ENCODE results near the gene SCN1A. TPM values are rescaled to one million over a fixed set of nuclear protein-coding genes. Genes with fewer than 3 reads are reported as not detected.

SCN1A gene
- total and polyA plus RNA-seq, 2 of the 13 experiments (the other 11 are each of a cell fraction or from before 2014, with no cell fraction given), result 19.9 to 39.4 TPM

- TF ChIP-seq MYC (CRISPR knock-in tag; IDR thresholded peaks at IDR 0.05; ENCODE audit: borderline replicate concordance), result no peak
- TF ChIP-seq ZSCAN9 (CRISPR knock-in tag; IDR thresholded peaks at IDR 0.05; ENCODE audit: borderline replicate concordance), result no peak
- 0 out of 2 replicates have a peak, but pooled peaks have one; percentile 49 for TF ChIP-seq GMEB2 (CRISPR knock-in tag; IDR thresholded peaks at IDR 0.05; ENCODE audit: low read depth)
- 0 out of 2 replicates have a peak, but pooled peaks have one; percentile 41 for TF ChIP-seq ZBTB7B (CRISPR knock-in tag; IDR thresholded peaks at IDR 0.05)
- TF ChIP-seq ZGPAT (CRISPR knock-in tag; IDR thresholded peaks at IDR 0.05), result peak; percentile 30; the same call in 1 of the 2 replicates
- no peak for TF ChIP-seq PRDM4 (CRISPR knock-in tag; IDR thresholded peaks at IDR 0.05; ENCODE audit: borderline replicate concordance)
- peak; percentile 80 for TF ChIP-seq TEAD3 (CRISPR knock-in tag; optimal IDR thresholded peaks at IDR 0.05; ENCODE audit: borderline replicate concordance)
- no peak for TF ChIP-seq CTCF (CRISPR knock-in tag; IDR thresholded peaks at IDR 0.05)
- TF ChIP-seq ZNF766 (CRISPR knock-in tag; IDR thresholded peaks at IDR 0.05; ENCODE audit: borderline replicate concordance), result no peak
- TF ChIP-seq TSC22D2 (CRISPR knock-in tag; IDR thresholded peaks at IDR 0.05; ENCODE audit: borderline replicate concordance), result no peak
- peak; percentile 26; the same call in 1 of the 2 replicates for TF ChIP-seq SP5 (CRISPR knock-in tag; IDR thresholded peaks at IDR 0.05; ENCODE audit: borderline replicate concordance, low read depth)
- TF ChIP-seq FOXK2 (IDR thresholded peaks at IDR 0.05), result peak; percentile 63; the same call in 1 of the 2 replicates
- no peak for TF ChIP-seq ZNF672 (CRISPR knock-in tag; IDR thresholded peaks at IDR 0.05)
- no peak for TF ChIP-seq MAFG (CRISPR knock-in tag; IDR thresholded peaks at IDR 0.05)
- TF ChIP-seq MTA3 (CRISPR knock-in tag; IDR thresholded peaks at IDR 0.05), result no peak
- TF ChIP-seq ARHGAP35 (CRISPR knock-in tag; IDR thresholded peaks at IDR 0.05; ENCODE audit: borderline replicate concordance), result no peak
- no peak for TF ChIP-seq RNF219 (CRISPR knock-in tag; IDR thresholded peaks at IDR 0.05)
- peak; percentile 47; the same call in 1 of the 2 replicates for TF ChIP-seq DMAP1 (CRISPR knock-in tag; IDR thresholded peaks at IDR 0.05)
- no peak for TF ChIP-seq ZNF30 (CRISPR knock-in tag; IDR thresholded peaks at IDR 0.05)
- no peak for TF ChIP-seq KDM4B (CRISPR knock-in tag; IDR thresholded peaks at IDR 0.05)
- TF ChIP-seq POLR2A (IDR thresholded peaks at IDR 0.05; ENCODE audit: insufficient read depth in 1 of 2, low read depth in 2 of 2, low read length in 2 of 2), result peak; percentile 29 to 72; a peak in 1 of 4 replicates
- 0 out of 2 replicates have a peak, but pooled peaks have one; percentile 21 for TF ChIP-seq ZNF263 (CRISPR knock-in tag; IDR thresholded peaks at IDR 0.05)
- TF ChIP-seq MIXL1 (CRISPR knock-in tag; IDR thresholded peaks at IDR 0.05), result peak; percentile 53
Observed at GRCh38 chr2:166135849-166136258, 8.0 kb upstream of the SCN1A start (continued).
